HepG2 (cell line): Measurements from ENCODE around the gene NFAT5. TPM values are rescaled to one million over a fixed set of nuclear protein-coding genes. Genes with fewer than 3 reads are reported as not detected.
"Not testable (repeated sequence)": the region's sequence is repeated elsewhere in the genome, so short reads cannot be mapped to it uniquely, and the experiment has no call there.

Experiments used
- ATAC-seq: fragments of 200-7000 bp; cut with Tn5 transposase; 3 replicates; pipeline ENCODE4 v1.9.1; 2020; ENCODE audit warnings: mild to moderate bottlenecking, moderate library complexity
- BruUV-seq: library from RNA; stranded (reverse); fragments of 400-500 nt; replicated peaks from 2 replicates; lab custom pipeline; 2021; lab: Mats Ljungman, UMichigan
- CTCF ChIA-PET: fragments of 300-600 bp; formaldehyde crosslinking; extraction: SDS; loops from one replicate; lab custom pipeline; 2021; ENCODE audit warnings: low total read pairs, inconsistent platforms, low intra/inter-chr PET ratio; lab: Yijun Ruan, JAX
- POLR2A ChIA-PET: fragments of 350-600 bp; sonication (Branson Sonifier 250); formaldehyde crosslinking; loops from one replicate; lab custom pipeline; 2020; ENCODE audit warnings: antibody characterized with exemption, inconsistent platforms; lab: Yijun Ruan, JAX
- DNase-seq: peaks from one replicate; pipeline ENCODE4 v3.0.0-alpha.2; 2015; ENCODE audit warnings: low spot score
- FAIRE-seq: peaks from 3 replicates; lab custom pipeline; 2011; peaks lifted over from hg19 to GRCh38; lab: Jason Lieb, UNC
- H2AFZ ChIP-seq: one replicate; pipeline ENCODE4 v1.6.1; 2011; ENCODE audit warnings: low read length, inconsistent platforms
- H3K27ac ChIP-seq: fragments of 300-600 bp; 3 replicates; pipeline ENCODE4 v1.8.0; 2011; ENCODE audit warnings: mixed run types, mild to moderate bottlenecking, mixed read lengths, low read length, inconsistent platforms; ENCODE audit not compliant: insufficient read depth; ENCODE audit errors: extremely low read length
- H3K27me3 ChIP-seq, 2 experiments: fragments of 200-600 bp in 1 of 2; 2 replicates in 1 of 2; 3 replicates in 1 of 2; pipeline versions ENCODE4 v1.6.0 to v1.8.0; 2011; ENCODE audit warnings: low read length in 2 of 2, mild to moderate bottlenecking in 2 of 2, moderate library complexity in 2 of 2, inconsistent platforms in 1 of 2; ENCODE audit not compliant: insufficient read depth in 2 of 2, control insufficient read depth in 1 of 2
- H3K36me3 ChIP-seq, 2 experiments: fragments of 200-600 bp in 1 of 2; replicated peaks in 1 of 2; 2 replicates in 1 of 2; 3 replicates in 1 of 2; pipeline versions ENCODE4 v1.5.1 to v1.8.0; 2011; ENCODE audit warnings: low read length in 2 of 2, inconsistent platforms in 1 of 2; ENCODE audit not compliant: insufficient read depth in 2 of 2, control insufficient read depth in 1 of 2
- H3K4me1 ChIP-seq: 2 replicates; pipeline ENCODE4 v1.5.1; 2012; ENCODE audit warnings: low read length, inconsistent platforms; ENCODE audit not compliant: insufficient read depth
- H3K4me2 ChIP-seq: 2 replicates; pipeline ENCODE4 v1.6.0; 2011; ENCODE audit warnings: low read depth, low read length, inconsistent platforms
- H3K4me3 ChIP-seq, 3 experiments: fragments of 200-600 bp in 1 of 3; sonication (generic), shearing (Covaris generic) in 1 of 3; replicated peaks in 1 of 3; 2 replicates each; pipeline ENCODE4 v1.5.1; 2011 to 2016; ENCODE audit warnings: low read length in 3 of 3, inconsistent platforms in 2 of 3, low read depth in 2 of 3, mild to moderate bottlenecking in 2 of 3, control low read depth in 1 of 3, mixed read lengths in 1 of 3; ENCODE audit not compliant: insufficient read depth in 1 of 3
- H3K79me2 ChIP-seq: one replicate; pipeline ENCODE4 v1.6.1; 2011; ENCODE audit warnings: low read length, inconsistent platforms; ENCODE audit not compliant: insufficient read depth
- H3K9ac ChIP-seq: 2 replicates; pipeline ENCODE4 v1.6.0; 2011; ENCODE audit warnings: mild to moderate bottlenecking, low read depth, low read length, inconsistent platforms; ENCODE audit not compliant: insufficient read depth
- H3K9me3 ChIP-seq: 2 replicates; pipeline ENCODE4 v1.5.1; 2012; ENCODE audit warnings: mild to moderate bottlenecking, low read length
- H4K20me1 ChIP-seq: 2 replicates; pipeline ENCODE4 v1.6.0; 2011; ENCODE audit warnings: inconsistent platforms, mild to moderate bottlenecking, low read length, moderate library complexity; ENCODE audit not compliant: insufficient read depth
- ZBTB40 ChIP-seq, 2 experiments: fragments of 450-650 bp in 1 of 2; sonication (generic) in 1 of 2; formaldehyde crosslinking in 1 of 2; IDR thresholded peaks; 2 replicates each; pipeline versions ENCODE4 v1.6.1 to v1.8.0; 2016 to 2022; ENCODE audit warnings: antibody characterized with exemption in 1 of 2, mild to moderate bottlenecking in 1 of 2, missing genetic modification reagents in 1 of 2
- ZNF501 ChIP-seq: sonication (generic); formaldehyde crosslinking; IDR thresholded peaks from 2 replicates; pipeline ENCODE4 v1.5.1; 2020; ENCODE audit warnings: mild to moderate bottlenecking, moderate library complexity, missing genetic modification reagents
- WGBS: methylation state at CpG from one replicate; pipeline ENCODE4 v1.1.6; 2017; ENCODE audit warnings: low lambda C conversion rate; 5-methylcytosine and 5-hydroxymethylcytosine counted together
- in situ Hi-C: cut with HindIII; loops from 2 replicates; pipeline ENCODE4 v1.10.0; 2017; ENCODE audit warnings: low pct_unique_long_range_greater_than_20kb; ENCODE audit not compliant: extremely low pct_ligation_motif_present
- intact Hi-C: fragments of 100-400 bp; cut with micrococcal nuclease; formaldehyde crosslinking; loops from one replicate; pipeline ENCODE4 v1.10.0; 2022; ENCODE audit not compliant: unreplicated experiment
- polyA plus RNA-seq, 8 experiments: library from polyadenylated mRNA; depleted of rRNA in 3 of 8; stranded (reverse) in 7 of 8; unstranded in 1 of 8; fragments of >200 nt; fragmentation: Illumina TruSeq in 4 of 8; extraction: Trizol in 4 of 8; gene quantifications; 2 replicates each; pipeline versions ENCODE4 v1.2.1 to v1.2.3, GENCODE V29; 2011 to 2016; ENCODE audit warnings: low read depth in 4 of 8, missing spikeins in 1 of 8, mixed read lengths in 1 of 8; ENCODE audit not compliant: insufficient read depth in 1 of 8
- total RNA-seq, 5 experiments: library from RNA; depleted of rRNA; stranded (reverse); fragments of >200 nt; fragmentation: Illumina TruSeq; extraction: Trizol; gene quantifications; 2 replicates each; pipeline ENCODE4 v1.2.3, GENCODE V29; 2016; ENCODE audit warnings: low read depth in 1 of 5

The NFAT5 gene
- total and polyA plus RNA-seq, 2 of the 13 experiments (the other 11 are each of a cell fraction or from before 2014, with no cell fraction given) = 20.5 to 54.3 TPM

GRCh38 chr16:69546663-69547062, 19.1 kb upstream of the NFAT5 start:
- WGBS = 78% methylated on average over 6 of the region's 6 CpGs
- H3K9me3 ChIP-seq, H2AFZ ChIP-seq, intact Hi-C loops, BruUV-seq, H3K79me2 ChIP-seq, FAIRE-seq, DNase-seq, H3K4me3 ChIP-seq, H3K27ac ChIP-seq, in situ Hi-C loops, H3K27me3 ChIP-seq, ATAC-seq, H3K9ac ChIP-seq, H4K20me1 ChIP-seq, H3K36me3 ChIP-seq, CTCF ChIA-PET: not testable (repeated sequence)
- TF ChIP-seq ZNF501 (CRISPR knock-in tag) (0 out of 2 replicates have a peak, but pooled peaks have one; percentile 4), ZBTB40 (IDR thresholded peaks at IDR 0.05) (peak; percentile 38; the same call in 1 of the 2 replicates), ZBTB40 (CRISPR knock-in tag; IDR thresholded peaks at IDR 0.05) (peak; percentile 86; the same call in 1 of the 2 replicates)
- Histone ChIP-seq H3K4me2 (0 out of 2 replicates have a peak overlapping the region, but pooled peaks have one; percentile 53), H3K4me1 (peaks cover 13% of the 10 kb centered on the region)
- POLR2A ChIA-PET = interaction anchor here (1.0 kb wide), 1 partner anchor 18 kb away, joined by 5 read pairs; the partner anchor contains the start of gene NFAT5
